C1 segment of cervical spinal cord (tissue), 14 donors: ENCODE results near the gene ZMIZ1.

ENCODE experiments used
- DNase-seq, 14 donors: peaks; one replicate each; lab custom pipeline; 2025; lab: John Stamatoyannopoulos, UW

ZMIZ1 gene

GRCh38 chr10:79354141-79354540 is 285.4 kb downstream of the ZMIZ1 start:
- DNase-seq: no peak

- DNase-seq: no peak
These were observed 285.8 kb downstream of the ZMIZ1 start for GRCh38 chr10:79354615-79355014.

- DNase-seq: no peak
These were observed 286.8 kb downstream of the ZMIZ1 start for GRCh38 chr10:79355420-79356017.

GRCh38 chr10:79356104-79356503 is 287.3 kb downstream of the ZMIZ1 start:
- DNase-seq: no peak

- DNase-seq: no peak
These were observed 288.4 kb downstream of the ZMIZ1 start for GRCh38 chr10:79357180-79357579.

GRCh38 chr10:79358811-79359210 is 290.0 kb downstream of the ZMIZ1 start:
- DNase-seq: no peak

GRCh38 chr10:79359816-79360498 is 291.2 kb downstream of the ZMIZ1 start:
- no peak for DNase-seq

- no peak for DNase-seq
These were observed 292.0 kb downstream of the ZMIZ1 start for GRCh38 chr10:79360499-79361342.

GRCh38 chr10:79361726-79362397 is 293.1 kb downstream of the ZMIZ1 start:
- no peak for DNase-seq
